DMS79 (cell line): Measurements from ENCODE around the gene USP46.

Experiments used
- DNase-seq: peaks from one replicate; lab custom pipeline; 2025; lab: John Stamatoyannopoulos, UW

The USP46 gene

GRCh38 chr4:52659001-52659721 is at the start of gene USP46:
TSS of gene USP46 (minus strand) at chr4:52659301. CDS start at chr4:52659150, 151 bp downstream.
- peak; percentile 19 for DNase-seq

- DNase-seq: peak; percentile 40
Measured at GRCh38 chr4:52704661-52705060, 45.6 kb upstream of the USP46 start.

GRCh38 chr4:52704133-52704532 is 45.0 kb upstream of the USP46 start:
- peak; percentile 54 for DNase-seq

GRCh38 chr4:52701207-52701606 is 42.1 kb upstream of the USP46 start:
- no peak for DNase-seq

GRCh38 chr4:52694936-52695335 is 35.8 kb upstream of the USP46 start:
- DNase-seq: no peak

GRCh38 chr4:52693492-52693891 is 34.4 kb upstream of the USP46 start:
- no peak for DNase-seq

- no peak for DNase-seq
Measured at GRCh38 chr4:52689096-52689495, 30.0 kb upstream of the USP46 start.

- DNase-seq: no peak
Measured at GRCh38 chr4:52687696-52688095, 28.6 kb upstream of the USP46 start.

- DNase-seq: no peak
Measured at GRCh38 chr4:52685316-52685715, 26.2 kb upstream of the USP46 start.

GRCh38 chr4:52684896-52685295 is 25.8 kb upstream of the USP46 start:
- no peak for DNase-seq

GRCh38 chr4:52680381-52680780 is 21.3 kb upstream of the USP46 start:
- DNase-seq: no peak

GRCh38 chr4:52676536-52676935 is 17.4 kb upstream of the USP46 start:
- DNase-seq: no peak

- DNase-seq: no peak
Measured at GRCh38 chr4:52675111-52675510, 16.0 kb upstream of the USP46 start.

GRCh38 chr4:52670739-52671138 is 11.6 kb upstream of the USP46 start:
- no peak for DNase-seq

GRCh38 chr4:52670121-52670520 is 11.0 kb upstream of the USP46 start:
- DNase-seq: no peak

GRCh38 chr4:52665592-52665991 is 6.5 kb upstream of the USP46 start:
- no peak for DNase-seq

GRCh38 chr4:52664479-52664878 is 5.4 kb upstream of the USP46 start:
- DNase-seq: no peak

GRCh38 chr4:52661966-52662690 is 3.0 kb upstream of the USP46 start:
- DNase-seq: no peak

- DNase-seq: no peak
Measured at GRCh38 chr4:52660643-52661042, 1.5 kb upstream of the USP46 start.

GRCh38 chr4:52659722-52660261 is 691 bp upstream of the USP46 start:
- no peak for DNase-seq

GRCh38 chr4:52658641-52659000 is 480 bp downstream of the USP46 start:
- DNase-seq: no peak

GRCh38 chr4:52657618-52658501 is 1.2 kb downstream of the USP46 start:
- peak; percentile 27 for DNase-seq

GRCh38 chr4:52657292-52657617 is 1.8 kb downstream of the USP46 start:
- no peak for DNase-seq
